ENCODE measurements around the gene TSPEAR. TPM values are rescaled to one million over a fixed set of nuclear protein-coding genes. Genes with fewer than 3 reads are reported as not detected.

TSPEAR gene
- polyA plus RNA-seq, 1 of the 3 experiments (the other 2 are of a cell fraction) = 0.08 TPM

DNA sequence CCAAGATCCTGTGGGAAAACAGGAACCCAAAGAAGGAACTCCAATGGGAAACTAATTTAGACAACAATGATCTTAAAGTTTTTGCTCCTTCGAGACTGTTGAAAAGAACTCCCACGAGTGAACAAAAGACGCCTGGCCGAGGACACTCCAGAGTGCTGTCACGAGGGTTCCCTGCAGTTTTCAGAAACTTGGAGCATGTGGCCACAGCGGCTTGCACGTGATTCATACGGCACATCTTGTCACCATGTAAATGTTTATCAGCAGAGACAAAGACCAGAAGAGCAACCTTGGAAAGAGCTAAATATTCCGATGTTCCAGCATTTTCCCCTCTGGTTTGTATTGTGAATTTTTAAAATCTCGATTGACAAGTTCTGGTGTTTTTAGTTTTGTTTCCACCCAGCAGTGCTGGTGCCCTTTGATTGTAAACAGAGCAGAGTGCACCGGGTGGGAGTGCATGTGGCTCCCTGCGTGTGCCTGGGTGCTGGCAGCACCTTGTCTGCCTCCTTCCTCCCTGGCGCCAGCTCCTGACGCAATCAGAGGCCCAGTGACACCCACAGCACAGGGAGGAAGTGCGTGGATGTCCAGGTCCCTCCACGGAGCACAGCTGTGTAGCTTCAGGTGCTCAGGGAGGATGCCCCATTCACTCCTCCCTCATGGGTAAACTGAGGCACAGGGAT is 233.1 kb downstream of the TSPEAR start:
- DNase-seq = no peak
- H3K27ac ChIP-seq (ENCODE audit: low read depth in 2 of 2, low read length in 1 of 2) = no peak overlapping the region
- no peaks in the 10 kb centered on the region for H3K9me3 ChIP-seq
- no peaks in the 10 kb centered on the region for H3F3A ChIP-seq (replicated peaks; ENCODE audit: insufficient read depth)
- H4K20me1 ChIP-seq (ENCODE audit: insufficient read depth) = no peaks in the 10 kb centered on the region
- H3K4me2 ChIP-seq = no peak overlapping the region
- POLR2A ChIA-PET = no interaction called here
- H3K79me2 ChIP-seq (ENCODE audit: insufficient read depth) = no peaks in the 10 kb centered on the region
- H3K4me3 ChIP-seq (ENCODE audit: low read depth in 2 of 2, low read length in 1 of 2) = no peak overlapping the region
- H3K27me3 ChIP-seq (ENCODE audit: insufficient read depth) = peaks cover 5% of the 10 kb centered on the region; the same call in 1 of the 2 replicates
- H2AFZ ChIP-seq (ENCODE audit: low read depth) = no peak overlapping the region
- 62% methylated on average over 10 of the region's 16 CpGs for WGBS (ENCODE audit: low lambda C conversion rate)
- H3K9me2 ChIP-seq = no peaks in the 10 kb centered on the region
- CTCF ChIA-PET = interaction anchor here (0.7 to 1.6 kb wide), 4 partner anchors 10 to 139 kb away, joined by 3 to 4 read pairs (median 4); partner anchors contain the start of gene CFAP410
- H3K4me1 ChIP-seq (ENCODE audit: control insufficient read depth in 1 of 2, insufficient read depth in 2 of 2, low read depth in 1 of 2, low read length in 1 of 2) = no peaks in the 10 kb centered on the region
- no peak overlapping the region for H3K9ac ChIP-seq
- TF ChIP-seq, protein P1, sequence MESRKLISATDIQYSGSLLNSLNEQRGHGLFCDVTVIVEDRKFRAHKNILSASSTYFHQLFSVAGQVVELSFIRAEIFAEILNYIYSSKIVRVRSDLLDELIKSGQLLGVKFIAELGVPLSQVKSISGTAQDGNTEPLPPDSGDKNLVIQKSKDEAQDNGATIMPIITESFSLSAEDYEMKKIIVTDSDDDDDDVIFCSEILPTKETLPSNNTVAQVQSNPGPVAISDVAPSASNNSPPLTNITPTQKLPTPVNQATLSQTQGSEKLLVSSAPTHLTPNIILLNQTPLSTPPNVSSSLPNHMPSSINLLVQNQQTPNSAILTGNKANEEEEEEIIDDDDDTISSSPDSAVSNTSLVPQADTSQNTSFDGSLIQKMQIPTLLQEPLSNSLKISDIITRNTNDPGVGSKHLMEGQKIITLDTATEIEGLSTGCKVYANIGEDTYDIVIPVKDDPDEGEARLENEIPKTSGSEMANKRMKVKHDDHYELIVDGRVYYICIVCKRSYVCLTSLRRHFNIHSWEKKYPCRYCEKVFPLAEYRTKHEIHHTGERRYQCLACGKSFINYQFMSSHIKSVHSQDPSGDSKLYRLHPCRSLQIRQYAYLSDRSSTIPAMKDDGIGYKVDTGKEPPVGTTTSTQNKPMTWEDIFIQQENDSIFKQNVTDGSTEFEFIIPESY (IDR thresholded peaks at IDR 0.05; ENCODE audit: borderline replicate concordance, low read depth) = no peak
- TF ChIP-seq ELF1 (IDR thresholded peaks at IDR 0.05) = no peak
- no peak for TF ChIP-seq EZH2phosphoT487 (IDR thresholded peaks at IDR 0.05; ENCODE audit: borderline replicate concordance, low read depth)
- TF ChIP-seq GABPA (IDR thresholded peaks at IDR 0.05; ENCODE audit: low read depth) = no peak
- TF ChIP-seq SIN3A (IDR thresholded peaks at IDR 0.05; ENCODE audit: borderline replicate concordance, low read depth, low read length) = no peak
- TF ChIP-seq, protein P2, sequence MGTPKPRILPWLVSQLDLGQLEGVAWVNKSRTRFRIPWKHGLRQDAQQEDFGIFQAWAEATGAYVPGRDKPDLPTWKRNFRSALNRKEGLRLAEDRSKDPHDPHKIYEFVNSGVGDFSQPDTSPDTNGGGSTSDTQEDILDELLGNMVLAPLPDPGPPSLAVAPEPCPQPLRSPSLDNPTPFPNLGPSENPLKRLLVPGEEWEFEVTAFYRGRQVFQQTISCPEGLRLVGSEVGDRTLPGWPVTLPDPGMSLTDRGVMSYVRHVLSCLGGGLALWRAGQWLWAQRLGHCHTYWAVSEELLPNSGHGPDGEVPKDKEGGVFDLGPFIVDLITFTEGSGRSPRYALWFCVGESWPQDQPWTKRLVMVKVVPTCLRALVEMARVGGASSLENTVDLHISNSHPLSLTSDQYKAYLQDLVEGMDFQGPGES (IDR thresholded peaks at IDR 0.05; ENCODE audit: low read depth, low read length) = no peak
- TF ChIP-seq, protein P3, sequence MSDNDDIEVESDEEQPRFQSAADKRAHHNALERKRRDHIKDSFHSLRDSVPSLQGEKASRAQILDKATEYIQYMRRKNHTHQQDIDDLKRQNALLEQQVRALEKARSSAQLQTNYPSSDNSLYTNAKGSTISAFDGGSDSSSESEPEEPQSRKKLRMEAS (IDR thresholded peaks at IDR 0.05; ENCODE audit: low read depth) = no peak
- no peak for TF ChIP-seq TEAD4 (IDR thresholded peaks at IDR 0.05; ENCODE audit: borderline replicate concordance, insufficient read depth)
- no peak for TF ChIP-seq MXI1 (IDR thresholded peaks at IDR 0.05; ENCODE audit: low read depth, low read length)
- no peak for TF ChIP-seq NRF1 (IDR thresholded peaks at IDR 0.05; ENCODE audit: low read depth, low read length)
- TF ChIP-seq, protein P4, sequence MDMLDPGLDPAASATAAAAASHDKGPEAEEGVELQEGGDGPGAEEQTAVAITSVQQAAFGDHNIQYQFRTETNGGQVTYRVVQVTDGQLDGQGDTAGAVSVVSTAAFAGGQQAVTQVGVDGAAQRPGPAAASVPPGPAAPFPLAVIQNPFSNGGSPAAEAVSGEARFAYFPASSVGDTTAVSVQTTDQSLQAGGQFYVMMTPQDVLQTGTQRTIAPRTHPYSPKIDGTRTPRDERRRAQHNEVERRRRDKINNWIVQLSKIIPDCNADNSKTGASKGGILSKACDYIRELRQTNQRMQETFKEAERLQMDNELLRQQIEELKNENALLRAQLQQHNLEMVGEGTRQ (IDR thresholded peaks at IDR 0.05; ENCODE audit: borderline replicate concordance, low read depth, low read length) = no peak
- no peak for TF ChIP-seq NFIC (IDR thresholded peaks at IDR 0.05; ENCODE audit: borderline replicate concordance)
- no peak for TF ChIP-seq YY1 (IDR thresholded peaks at IDR 0.05; ENCODE audit: low read depth)
- TF ChIP-seq MEF2A (IDR thresholded peaks at IDR 0.05; ENCODE audit: borderline replicate concordance, low read depth) = no peak
- TF ChIP-seq, protein P5, sequence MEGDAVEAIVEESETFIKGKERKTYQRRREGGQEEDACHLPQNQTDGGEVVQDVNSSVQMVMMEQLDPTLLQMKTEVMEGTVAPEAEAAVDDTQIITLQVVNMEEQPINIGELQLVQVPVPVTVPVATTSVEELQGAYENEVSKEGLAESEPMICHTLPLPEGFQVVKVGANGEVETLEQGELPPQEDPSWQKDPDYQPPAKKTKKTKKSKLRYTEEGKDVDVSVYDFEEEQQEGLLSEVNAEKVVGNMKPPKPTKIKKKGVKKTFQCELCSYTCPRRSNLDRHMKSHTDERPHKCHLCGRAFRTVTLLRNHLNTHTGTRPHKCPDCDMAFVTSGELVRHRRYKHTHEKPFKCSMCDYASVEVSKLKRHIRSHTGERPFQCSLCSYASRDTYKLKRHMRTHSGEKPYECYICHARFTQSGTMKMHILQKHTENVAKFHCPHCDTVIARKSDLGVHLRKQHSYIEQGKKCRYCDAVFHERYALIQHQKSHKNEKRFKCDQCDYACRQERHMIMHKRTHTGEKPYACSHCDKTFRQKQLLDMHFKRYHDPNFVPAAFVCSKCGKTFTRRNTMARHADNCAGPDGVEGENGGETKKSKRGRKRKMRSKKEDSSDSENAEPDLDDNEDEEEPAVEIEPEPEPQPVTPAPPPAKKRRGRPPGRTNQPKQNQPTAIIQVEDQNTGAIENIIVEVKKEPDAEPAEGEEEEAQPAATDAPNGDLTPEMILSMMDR (IDR thresholded peaks at IDR 0.05) = no peak
- TF ChIP-seq FOSL2 (IDR thresholded peaks at IDR 0.05; ENCODE audit: borderline replicate concordance, low read depth) = no peak
- H3K36me3 ChIP-seq (replicated peaks in 1 of 2; ENCODE audit: control insufficient read depth in 1 of 2, insufficient read depth in 2 of 2, low read length in 1 of 2) = no peaks in the 10 kb centered on the region

Data from SK-N-SH (cell line).